ENCODE measurements around the gene RBM24. TPM values are rescaled to one million over a fixed set of nuclear protein-coding genes. Genes with fewer than 3 reads are reported as not detected.

Gene RBM24
- total and polyA plus RNA-seq, 2 of the 4 experiments (the other 2 are of a cell fraction): 4.1 to 6.6 TPM

DNA sequence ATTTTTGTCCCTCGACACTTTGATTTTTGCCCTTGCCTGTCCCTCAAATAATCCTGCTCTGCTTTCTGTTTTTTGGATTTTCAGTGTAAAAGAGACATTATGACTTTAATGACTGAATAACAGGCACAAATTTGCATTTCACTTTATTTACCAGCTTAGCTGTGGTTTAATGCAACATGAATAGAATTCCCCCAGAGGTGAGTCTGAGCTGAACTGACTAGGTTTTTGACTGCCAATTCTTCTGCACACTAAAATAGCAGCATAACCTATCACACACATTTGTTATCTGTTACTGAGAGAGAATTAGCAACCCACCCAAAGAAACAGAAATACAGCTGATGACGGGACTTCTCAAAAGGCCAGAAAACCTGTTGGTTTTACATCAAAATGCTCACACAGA lies 3.9 kb upstream of the RBM24 start:
- Histone ChIP-seq H3K27me3 (ENCODE audit: control insufficient read depth, insufficient read depth, low read length) (no peaks in the 10 kb centered on the region), H2BK20ac (ENCODE audit: low read depth, low read length) (peak overlapping the region; percentile 6; the same call in 1 of the 2 replicates), H3K27ac (ENCODE audit: insufficient read depth, low read length) (no peak overlapping the region), H3K18ac (ENCODE audit: low read depth, low read length) (peak overlapping the region; percentile 5; the same call in 1 of the 2 replicates), H2AFZ (replicated peaks; ENCODE audit: low read length, poor library complexity) (no peak overlapping the region), H2BK15ac (ENCODE audit: low read depth, low read length) (0 out of 3 replicates have a peak overlapping the region, but pooled peaks have one; percentile 0), H4K5ac (ENCODE audit: low read depth, low read length) (no peak overlapping the region; the same call in 1 of the 2 replicates), H3K4me3 (ENCODE audit: insufficient read depth, low read depth, low read length) (no peak overlapping the region), H4K8ac (ENCODE audit: low read depth in 2 of 2, low read length in 2 of 2) (peak overlapping the region in 1 of 2 experiments; percentile 16; a peak in 1 of 4 replicates), H4K20me1 (ENCODE audit: insufficient read depth, low read length) (no peaks in the 10 kb centered on the region), H2BK120ac (ENCODE audit: low read depth, low read length) (peak overlapping the region; percentile 62), H3K23ac (ENCODE audit: low read depth, low read length) (no peak overlapping the region), H3K9ac (ENCODE audit: low read depth, low read length) (no peak overlapping the region), H3K14ac (replicated peaks; ENCODE audit: low read depth, low read length) (no peak overlapping the region), H3K4me1 (ENCODE audit: control insufficient read depth, insufficient read depth, low read length) (peaks cover 14% of the 10 kb centered on the region), H4K91ac (ENCODE audit: insufficient read depth, low read depth, low read length) (no peak overlapping the region), H3K4ac (ENCODE audit: low read depth, low read length) (peak overlapping the region; percentile 33; the same call in 1 of the 2 replicates), H3K4me2 (ENCODE audit: low read depth, low read length) (peak overlapping the region; percentile 14; the same call in 1 of the 2 replicates), H3K9me1 (ENCODE audit: insufficient read depth, low read length) (0 out of 2 replicates have a peak, but pooled peaks cover 5% of the 10 kb centered on the region), H2AK9ac (replicated peaks; ENCODE audit: low read depth, low read length, poor library complexity) (no peak overlapping the region), H3K36me3 (ENCODE audit: control insufficient read depth, insufficient read depth, low read length) (no peaks in the 10 kb centered on the region), H3K9me3 (ENCODE audit: control insufficient read depth, insufficient read depth, low read length) (no peaks in the 10 kb centered on the region), H3K56ac (ENCODE audit: extremely low read depth, insufficient read depth, low read length) (no peak overlapping the region), H2BK5ac (ENCODE audit: low read depth, low read length, poor library complexity, severe bottlenecking) (no peak overlapping the region), H3K79me1 (ENCODE audit: low read depth in 1 of 2, low read length in 2 of 2) (peaks cover 3 to 9% of the 10 kb centered on the region in 2 experiments; a peak in 2 of 4 replicates), H2AK5ac (ENCODE audit: low read depth, low read length) (no peak overlapping the region)
- in situ Hi-C loops (cut with MboI; ENCODE audit: low sequenced_read_pairs): no loop called here
- no peak for TF ChIP-seq RFX5 (IDR thresholded peaks at IDR 0.05; ENCODE audit: low read depth, low read length)
- TF ChIP-seq MAZ (IDR thresholded peaks at IDR 0.05; ENCODE audit: borderline replicate concordance, low read depth, low read length): no peak
- TF ChIP-seq, protein P1, sequence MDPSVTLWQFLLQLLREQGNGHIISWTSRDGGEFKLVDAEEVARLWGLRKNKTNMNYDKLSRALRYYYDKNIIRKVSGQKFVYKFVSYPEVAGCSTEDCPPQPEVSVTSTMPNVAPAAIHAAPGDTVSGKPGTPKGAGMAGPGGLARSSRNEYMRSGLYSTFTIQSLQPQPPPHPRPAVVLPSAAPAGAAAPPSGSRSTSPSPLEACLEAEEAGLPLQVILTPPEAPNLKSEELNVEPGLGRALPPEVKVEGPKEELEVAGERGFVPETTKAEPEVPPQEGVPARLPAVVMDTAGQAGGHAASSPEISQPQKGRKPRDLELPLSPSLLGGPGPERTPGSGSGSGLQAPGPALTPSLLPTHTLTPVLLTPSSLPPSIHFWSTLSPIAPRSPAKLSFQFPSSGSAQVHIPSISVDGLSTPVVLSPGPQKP (IDR thresholded peaks at IDR 0.05; ENCODE audit: borderline replicate concordance, low read depth, low read length): no peak
- TF ChIP-seq POLR2A (IDR thresholded peaks at IDR 0.05; ENCODE audit: low read depth, low read length): no peak
- TF ChIP-seq RCOR1 (IDR thresholded peaks at IDR 0.05; ENCODE audit: insufficient replicate concordance, low read length): no peak
- TF ChIP-seq, protein P2, sequence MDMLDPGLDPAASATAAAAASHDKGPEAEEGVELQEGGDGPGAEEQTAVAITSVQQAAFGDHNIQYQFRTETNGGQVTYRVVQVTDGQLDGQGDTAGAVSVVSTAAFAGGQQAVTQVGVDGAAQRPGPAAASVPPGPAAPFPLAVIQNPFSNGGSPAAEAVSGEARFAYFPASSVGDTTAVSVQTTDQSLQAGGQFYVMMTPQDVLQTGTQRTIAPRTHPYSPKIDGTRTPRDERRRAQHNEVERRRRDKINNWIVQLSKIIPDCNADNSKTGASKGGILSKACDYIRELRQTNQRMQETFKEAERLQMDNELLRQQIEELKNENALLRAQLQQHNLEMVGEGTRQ (IDR thresholded peaks at IDR 0.05; ENCODE audit: low read depth, low read length): no peak
- TF ChIP-seq, protein P3, sequence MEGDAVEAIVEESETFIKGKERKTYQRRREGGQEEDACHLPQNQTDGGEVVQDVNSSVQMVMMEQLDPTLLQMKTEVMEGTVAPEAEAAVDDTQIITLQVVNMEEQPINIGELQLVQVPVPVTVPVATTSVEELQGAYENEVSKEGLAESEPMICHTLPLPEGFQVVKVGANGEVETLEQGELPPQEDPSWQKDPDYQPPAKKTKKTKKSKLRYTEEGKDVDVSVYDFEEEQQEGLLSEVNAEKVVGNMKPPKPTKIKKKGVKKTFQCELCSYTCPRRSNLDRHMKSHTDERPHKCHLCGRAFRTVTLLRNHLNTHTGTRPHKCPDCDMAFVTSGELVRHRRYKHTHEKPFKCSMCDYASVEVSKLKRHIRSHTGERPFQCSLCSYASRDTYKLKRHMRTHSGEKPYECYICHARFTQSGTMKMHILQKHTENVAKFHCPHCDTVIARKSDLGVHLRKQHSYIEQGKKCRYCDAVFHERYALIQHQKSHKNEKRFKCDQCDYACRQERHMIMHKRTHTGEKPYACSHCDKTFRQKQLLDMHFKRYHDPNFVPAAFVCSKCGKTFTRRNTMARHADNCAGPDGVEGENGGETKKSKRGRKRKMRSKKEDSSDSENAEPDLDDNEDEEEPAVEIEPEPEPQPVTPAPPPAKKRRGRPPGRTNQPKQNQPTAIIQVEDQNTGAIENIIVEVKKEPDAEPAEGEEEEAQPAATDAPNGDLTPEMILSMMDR (conservative IDR thresholded peaks at IDR 0.05; ENCODE audit: low read depth, low read length): no peak
- no peak for TF ChIP-seq BHLHE40 (IDR thresholded peaks at IDR 0.05; ENCODE audit: low read depth, low read length)
- TF ChIP-seq FOS (IDR thresholded peaks at IDR 0.05; ENCODE audit: low read depth, low read length): no peak
- no peak for TF ChIP-seq RAD21 (IDR thresholded peaks at IDR 0.05; ENCODE audit: low read length)
- no peak for TF ChIP-seq MXI1 (IDR thresholded peaks at IDR 0.05; ENCODE audit: borderline replicate concordance, low read depth, low read length)
- no peak for TF ChIP-seq NFE2L2 (IDR thresholded peaks at IDR 0.05; ENCODE audit: low read depth, low read length)
- TF ChIP-seq MAFK (IDR thresholded peaks at IDR 0.05; ENCODE audit: low read depth, low read length): no peak
- no peak for TF ChIP-seq SMC3 (IDR thresholded peaks at IDR 0.05; ENCODE audit: low read depth, low read length)
- TF ChIP-seq CHD1 (IDR thresholded peaks at IDR 0.05; ENCODE audit: low read depth, low read length): no peak
- ATAC-seq (ENCODE audit: low read depth): no peak
- ChIA-PET CTCF (no interaction called here), POLR2A (ENCODE audit: unreplicated experiment) (no interaction called here)
- DNase-seq: no peak
- dilution Hi-C loops (cut with HindIII; ENCODE audit: low sequenced_read_pairs, unreplicated experiment): no loop called here
- intact Hi-C loops (cut with micrococcal nuclease): no loop called here
- no TSS peak for BruUV-seq (replicated peaks)
- 100% methylated on average over 1 of the region's 2 CpGs; no CpG with 5 or more reads in 1 of the 2 experiments for WGBS, 2 experiments (ENCODE audit: extremely low coverage in 2 of 2, insufficient read length in 1 of 2)
